22Rv1 (cell line): Measurements from ENCODE around the gene SFXN3.
A peak's percentile ranks its signal among the peaks of the same experiment; 100 is the strongest.

Experiments used
- H3K27ac ChIP-seq: fragments of 450-650 bp; 2 replicates; pipeline ENCODE4 v1.5.1; 2017
- CTCF ChIP-seq: fragments of 450-650 bp; IDR thresholded peaks from 2 replicates; pipeline ENCODE4 v1.5.1; 2017; ENCODE audit warnings: mild to moderate bottlenecking
- ZFX ChIP-seq: fragments of 450-650 bp; IDR thresholded peaks from 2 replicates; pipeline ENCODE4 v1.6.1; 2017; ENCODE audit warnings: antibody characterized with exemption, borderline replicate concordance

The SFXN3 gene

GRCh38 chr10:101046332-101047238, 15.6 kb downstream of the SFXN3 start:
- TF ChIP-seq ZFX (no peak), CTCF (no peak)
- no peak overlapping the region for H3K27ac ChIP-seq

- TF ChIP-seq CTCF (no peak), ZFX (no peak)
- H3K27ac ChIP-seq, result no peak overlapping the region
Measured at GRCh38 chr10:101047268-101047667, 16.2 kb downstream of the SFXN3 start.

GRCh38 chr10:101047961-101048892, 17.2 kb downstream of the SFXN3 start:
- no peak overlapping the region for H3K27ac ChIP-seq
- TF ChIP-seq CTCF, result no peak
- no peak for TF ChIP-seq ZFX

GRCh38 chr10:101050208-101051069, 19.4 kb downstream of the SFXN3 start:
- TF ChIP-seq ZFX (no peak), CTCF (peak; percentile 93)
- no peak overlapping the region; the same call in 1 of the 2 replicates for H3K27ac ChIP-seq

- TF ChIP-seq CTCF, result no peak
- no peak for TF ChIP-seq ZFX
- peak overlapping the region; percentile 13; the same call in 1 of the 2 replicates for H3K27ac ChIP-seq
Measured at GRCh38 chr10:101052285-101052684, 21.3 kb downstream of the SFXN3 start.

GRCh38 chr10:101053516-101053915, 22.5 kb downstream of the SFXN3 start:
- no peak overlapping the region for H3K27ac ChIP-seq
- TF ChIP-seq CTCF (no peak), ZFX (no peak)
